RKO (cell line): Measurements from ENCODE around the gene FBXL16.
"Not testable (repeated sequence)": the region's sequence is repeated elsewhere in the genome, so short reads cannot be mapped to it uniquely, and the experiment has no call there.

Source experiments
- DNase-seq: peaks from one replicate; pipeline ENCODE4 v3.0.0-alpha.2; 2016; ENCODE audit warnings: low spot score

The FBXL16 gene

GRCh38 chr16:709566-710499, 4.2 kb upstream of the FBXL16 start:
- peak; percentile 87 for DNase-seq

- DNase-seq = no peak
Measured at GRCh38 chr16:708959-709358, 3.4 kb upstream of the FBXL16 start.

GRCh38 chr16:708019-708418, 2.4 kb upstream of the FBXL16 start:
- DNase-seq = no peak

GRCh38 chr16:707062-707538, 1.5 kb upstream of the FBXL16 start:
- no peak for DNase-seq

- DNase-seq = no peak
Measured at GRCh38 chr16:706189-707061, 824 bp upstream of the FBXL16 start.

GRCh38 chr16:704552-705380, 835 bp downstream of the FBXL16 start:
- DNase-seq = no peak

GRCh38 chr16:704047-704446, 1.6 kb downstream of the FBXL16 start:
- DNase-seq = no peak

GRCh38 chr16:703406-703805, 2.2 kb downstream of the FBXL16 start:
- no peak for DNase-seq

GRCh38 chr16:702341-702740, 3.3 kb downstream of the FBXL16 start:
- DNase-seq = no peak

GRCh38 chr16:700684-701584, 4.7 kb downstream of the FBXL16 start:
- no peak for DNase-seq

GRCh38 chr16:698911-699671, 6.5 kb downstream of the FBXL16 start:
- DNase-seq = no peak

GRCh38 chr16:695355-696089, 10.1 kb downstream of the FBXL16 start:
- peak; percentile 55 for DNase-seq

GRCh38 chr16:694863-695354, 10.7 kb downstream of the FBXL16 start:
- DNase-seq = no peak

GRCh38 chr16:694187-694862, 11.3 kb downstream of the FBXL16 start:
- DNase-seq = no peak

GRCh38 chr16:693766-694165, 11.8 kb downstream of the FBXL16 start:
- DNase-seq = no peak

- DNase-seq = no peak
Measured at GRCh38 chr16:693364-693763, 12.2 kb downstream of the FBXL16 start.

GRCh38 chr16:692356-693108, 13.1 kb downstream of the FBXL16 start:
- DNase-seq = no peak

- DNase-seq = not testable (repeated sequence)
Measured at GRCh38 chr16:691242-691641, 14.4 kb downstream of the FBXL16 start.
